DOHH2 (cell line): Measurements from ENCODE around the gene PKM.

Source experiments
- H3F3A ChIP-seq: fragments of 200-600 bp; sonication (generic), shearing (Covaris generic); 2 replicates; pipeline ENCODE4 v1.6.0; 2016; ENCODE audit warnings: antibody characterized with exemption, mild to moderate bottlenecking; ENCODE audit not compliant: control insufficient read depth, insufficient read depth
- H3K27ac ChIP-seq: fragments of 200-600 bp; sonication (generic); 2 replicates; pipeline ENCODE4 v1.5.1; 2014; ENCODE audit warnings: low read depth, mild to moderate bottlenecking, low read length, moderate library complexity
- H3K27me3 ChIP-seq: fragments of 200-600 bp; sonication (generic); 2 replicates; pipeline ENCODE4 v1.6.1; 2014; ENCODE audit warnings: mild to moderate bottlenecking, low read length, mixed read lengths; ENCODE audit not compliant: control insufficient read depth
- H3K36me3 ChIP-seq: fragments of 200-600 bp; sonication (generic); 2 replicates; pipeline ENCODE4 v1.6.1; 2014; ENCODE audit warnings: mild to moderate bottlenecking, low read length, moderate library complexity, mixed read lengths; ENCODE audit not compliant: control insufficient read depth
- H3K4me1 ChIP-seq: fragments of 200-600 bp; sonication (generic); 2 replicates; pipeline ENCODE4 v1.6.1; 2014; ENCODE audit warnings: mild to moderate bottlenecking, low read length, mixed read lengths; ENCODE audit not compliant: control insufficient read depth
- H3K4me2 ChIP-seq: fragments of 200-600 bp; sonication (generic); 2 replicates; pipeline ENCODE4 v1.6.0; 2014; ENCODE audit warnings: mild to moderate bottlenecking, low read length, moderate library complexity
- H3K4me3 ChIP-seq: fragments of 200-600 bp; sonication (generic); 2 replicates; pipeline ENCODE4 v1.5.1; 2014; ENCODE audit warnings: mild to moderate bottlenecking, low read length, mixed read lengths
- H3K79me2 ChIP-seq: fragments of 200-600 bp; sonication (generic); 2 replicates; pipeline ENCODE4 v1.6.1; 2014; ENCODE audit warnings: mild to moderate bottlenecking, low read length, mixed read lengths; ENCODE audit not compliant: control insufficient read depth
- H3K9me2 ChIP-seq: fragments of 200-600 bp; sonication (generic); replicated peaks from 2 replicates; pipeline ENCODE4 v1.6.1; 2014; ENCODE audit warnings: mild to moderate bottlenecking, low read length, mixed read lengths; ENCODE audit not compliant: control insufficient read depth
- H3K9me3 ChIP-seq: fragments of 200-600 bp; sonication (generic); 2 replicates; pipeline ENCODE4 v1.6.1; 2014; ENCODE audit warnings: antibody characterized with exemption, low read length, mixed read lengths; ENCODE audit not compliant: control insufficient read depth, insufficient read depth
- H4K20me1 ChIP-seq: fragments of 200-600 bp; sonication (generic); 2 replicates; pipeline ENCODE4 v1.6.0; 2014; ENCODE audit warnings: low read depth, mild to moderate bottlenecking, antibody characterized with exemption, low read length, moderate library complexity; ENCODE audit not compliant: control insufficient read depth, insufficient read depth
- EZH2phosphoT487 ChIP-seq: fragments of 200-600 bp; sonication (generic); IDR thresholded peaks from 2 replicates; pipeline ENCODE4 v1.6.1; 2017; ENCODE audit warnings: borderline replicate concordance, mild to moderate bottlenecking, antibody characterized with exemption, low read length, moderate library complexity, mixed read lengths
- TF ChIP-seq, protein P1 (sequence below): fragments of 200-600 bp; sonication (generic); IDR thresholded peaks from one replicate; pipeline ENCODE4 v1.5.1; 2014; ENCODE audit warnings: antibody characterized with exemption, mild to moderate bottlenecking, low read depth, low read length; ENCODE audit not compliant: poor library complexity, severe bottlenecking

The PKM gene

DNA sequence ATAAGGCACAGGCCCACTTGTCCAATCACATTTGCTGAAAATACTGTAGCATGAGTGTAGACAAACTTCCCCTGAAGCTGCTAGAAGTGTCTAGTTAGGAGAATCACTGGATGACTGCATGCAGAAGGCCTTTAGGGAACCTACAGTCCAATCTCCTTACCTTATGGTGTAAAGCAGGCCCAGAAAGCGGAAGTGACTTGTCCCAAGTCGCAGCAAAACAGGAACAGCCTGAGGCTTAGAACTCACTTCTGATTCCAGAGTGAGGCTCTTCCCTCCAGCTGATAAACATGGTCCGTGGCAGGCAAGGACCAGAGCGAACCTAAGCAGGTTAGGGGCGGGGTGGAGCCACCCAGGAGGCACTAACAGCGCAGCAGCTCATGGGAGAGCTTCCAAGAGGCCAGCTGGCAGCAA is 35.9 kb downstream of the PKM start:
- no peaks in the 10 kb centered on the region; the same call in 1 of the 2 replicates for H4K20me1 ChIP-seq
- peaks cover 12% of the 10 kb centered on the region for H3F3A ChIP-seq
- peak overlapping the region; percentile 15; the same call in 1 of the 2 replicates for H3K4me2 ChIP-seq
- no peak overlapping the region for H3K4me3 ChIP-seq
- peaks cover 6% of the 10 kb centered on the region for H3K27me3 ChIP-seq
- H3K9me3 ChIP-seq, result no peaks in the 10 kb centered on the region
- H3K36me3 ChIP-seq, result peaks cover 23% of the 10 kb centered on the region
- TF ChIP-seq EZH2phosphoT487, result no peak
- TF ChIP-seq, protein P1, sequence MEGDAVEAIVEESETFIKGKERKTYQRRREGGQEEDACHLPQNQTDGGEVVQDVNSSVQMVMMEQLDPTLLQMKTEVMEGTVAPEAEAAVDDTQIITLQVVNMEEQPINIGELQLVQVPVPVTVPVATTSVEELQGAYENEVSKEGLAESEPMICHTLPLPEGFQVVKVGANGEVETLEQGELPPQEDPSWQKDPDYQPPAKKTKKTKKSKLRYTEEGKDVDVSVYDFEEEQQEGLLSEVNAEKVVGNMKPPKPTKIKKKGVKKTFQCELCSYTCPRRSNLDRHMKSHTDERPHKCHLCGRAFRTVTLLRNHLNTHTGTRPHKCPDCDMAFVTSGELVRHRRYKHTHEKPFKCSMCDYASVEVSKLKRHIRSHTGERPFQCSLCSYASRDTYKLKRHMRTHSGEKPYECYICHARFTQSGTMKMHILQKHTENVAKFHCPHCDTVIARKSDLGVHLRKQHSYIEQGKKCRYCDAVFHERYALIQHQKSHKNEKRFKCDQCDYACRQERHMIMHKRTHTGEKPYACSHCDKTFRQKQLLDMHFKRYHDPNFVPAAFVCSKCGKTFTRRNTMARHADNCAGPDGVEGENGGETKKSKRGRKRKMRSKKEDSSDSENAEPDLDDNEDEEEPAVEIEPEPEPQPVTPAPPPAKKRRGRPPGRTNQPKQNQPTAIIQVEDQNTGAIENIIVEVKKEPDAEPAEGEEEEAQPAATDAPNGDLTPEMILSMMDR, result no peak
- no peaks in the 10 kb centered on the region for H3K9me2 ChIP-seq
- H3K27ac ChIP-seq, result no peak overlapping the region
- peaks cover 11% of the 10 kb centered on the region for H3K4me1 ChIP-seq
- no peaks in the 10 kb centered on the region for H3K79me2 ChIP-seq

DNA sequence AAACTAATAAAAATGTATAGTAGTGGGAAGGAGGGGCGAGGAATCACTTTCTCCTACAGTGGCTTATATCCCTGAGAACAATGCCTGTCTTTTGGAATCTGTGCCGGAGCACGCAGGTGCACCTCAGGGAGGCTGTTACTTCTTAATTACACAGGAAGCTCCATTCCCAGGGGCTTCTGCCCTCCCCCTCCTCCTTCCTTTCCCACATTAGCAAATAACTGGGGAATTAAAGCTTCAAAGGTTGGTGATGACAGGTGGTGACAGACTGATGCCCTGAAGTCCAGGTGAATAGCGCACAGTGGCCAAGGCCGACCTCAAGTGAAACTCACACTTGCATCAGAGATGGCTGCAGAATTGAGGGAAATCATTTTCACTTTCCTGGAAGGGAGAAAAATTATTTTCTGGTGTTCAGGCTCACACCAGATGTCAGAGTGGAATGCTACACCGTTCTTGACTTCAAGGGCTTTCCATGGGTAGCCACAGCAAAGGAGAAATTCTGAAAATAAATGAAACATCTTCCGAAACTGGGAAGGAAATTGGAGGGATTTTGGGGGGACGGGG is 37.1 kb downstream of the PKM start:
- no peaks in the 10 kb centered on the region for H3K9me3 ChIP-seq
- peaks cover 11% of the 10 kb centered on the region for H3K4me1 ChIP-seq
- TF ChIP-seq, protein P1, result no peak
- TF ChIP-seq EZH2phosphoT487, result no peak
- H3K79me2 ChIP-seq, result no peaks in the 10 kb centered on the region
- no peak overlapping the region for H3K4me2 ChIP-seq
- H3K27ac ChIP-seq, result no peak overlapping the region
- H3K36me3 ChIP-seq, result peaks cover 11% of the 10 kb centered on the region
- H3K27me3 ChIP-seq, result peaks cover 10% of the 10 kb centered on the region
- H3K9me2 ChIP-seq, result no peaks in the 10 kb centered on the region
- no peaks in the 10 kb centered on the region for H4K20me1 ChIP-seq
- no peak overlapping the region for H3K4me3 ChIP-seq
- H3F3A ChIP-seq, result peaks cover 3% of the 10 kb centered on the region

DNA sequence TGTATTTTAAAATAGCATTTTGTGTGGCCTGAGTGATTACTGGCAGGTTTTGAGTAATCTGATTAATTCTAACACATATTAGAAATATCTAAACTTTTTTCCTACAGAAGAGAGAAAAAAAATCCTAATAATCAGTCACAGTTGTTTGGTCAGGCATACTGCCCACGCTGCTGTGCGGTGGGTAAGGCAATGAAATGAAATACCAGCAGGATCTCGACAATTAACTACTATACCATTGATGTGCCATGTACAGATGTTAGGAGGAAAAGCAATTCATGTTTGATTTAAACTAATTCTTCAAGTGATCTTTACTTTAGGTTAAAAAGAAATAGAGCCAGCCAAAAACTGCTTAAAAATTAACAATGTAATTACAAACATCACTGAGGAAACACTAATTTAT is 38.6 kb downstream of the PKM start:
- Histone ChIP-seq H3K4me1 (peaks cover 11% of the 10 kb centered on the region), H3K27me3 (peaks cover 10% of the 10 kb centered on the region), H3K9me3 (no peaks in the 10 kb centered on the region), H3K4me3 (no peak overlapping the region), H3F3A (peaks cover 3% of the 10 kb centered on the region; the same call in 1 of the 2 replicates), H4K20me1 (no peaks in the 10 kb centered on the region), H3K4me2 (no peak overlapping the region), H3K27ac (no peak overlapping the region), H3K9me2 (no peaks in the 10 kb centered on the region), H3K36me3 (no peaks in the 10 kb centered on the region), H3K79me2 (no peaks in the 10 kb centered on the region)
- no peak for TF ChIP-seq EZH2phosphoT487
- TF ChIP-seq, protein P1, result no peak
